Endothelial cell of umbilical vein (primary cell): Measurements from ENCODE around the gene GAPDH. TPM values are rescaled to one million over a fixed set of nuclear protein-coding genes. Genes with fewer than 3 reads are reported as not detected.

Experiments used
- BruUV-seq: library from RNA; stranded (reverse); fragments of 400-500 nt; replicated peaks from 2 replicates; lab custom pipeline; 2021; lab: Mats Ljungman, UMichigan
- CTCF ChIA-PET: fragments of 300-600, 350-600 bp; sonication (Branson Sonifier 250); formaldehyde crosslinking; loops from one replicate; lab custom pipeline; 2021; ENCODE audit warnings: antibody characterized with exemption, inconsistent platforms; lab: Charles Lee
- POLR2A ChIA-PET: fragments of 300-600, 350-600 bp; sonication (Branson Sonifier 250); formaldehyde crosslinking; loops from one replicate; lab custom pipeline; 2021; ENCODE audit warnings: antibody characterized with exemption, inconsistent platforms; lab: Charles Lee
- DNase-seq: peaks from one replicate; pipeline ENCODE4 v3.0.0-alpha.2; 2011; ENCODE audit warnings: low read depth, low spot score
- FAIRE-seq: peaks from 2 replicates; lab custom pipeline; 2011; peaks lifted over from hg19 to GRCh38; lab: Jason Lieb, UNC
- H2AFZ ChIP-seq: 2 replicates; pipeline ENCODE4 v1.6.0; 2012; ENCODE audit warnings: low read depth, low read length, control low read depth, inconsistent platforms
- H3K27ac ChIP-seq: 2 replicates; pipeline ENCODE4 v1.5.1; 2011; ENCODE audit warnings: low read depth, mild to moderate bottlenecking, control low read depth, low read length, moderate library complexity; ENCODE audit not compliant: insufficient read depth
- H3K27me3 ChIP-seq, 2 experiments: 2 replicates each; pipeline versions ENCODE4 v1.6.0 to v1.6.1; 2011; ENCODE audit warnings: low read length in 2 of 2, mixed read lengths in 1 of 2; ENCODE audit not compliant: control insufficient read depth in 2 of 2, insufficient read depth in 2 of 2
- H3K36me3 ChIP-seq, 2 experiments: 2 replicates in 1 of 2; 3 replicates in 1 of 2; pipeline ENCODE4 v1.5.1; 2011; ENCODE audit warnings: low read length in 2 of 2, mild to moderate bottlenecking in 1 of 2, moderate library complexity in 1 of 2; ENCODE audit not compliant: control insufficient read depth in 2 of 2, insufficient read depth in 2 of 2; ENCODE audit errors: extremely low read depth in 1 of 2
- H3K4me1 ChIP-seq: 3 replicates; pipeline ENCODE4 v1.5.1; 2011; ENCODE audit warnings: mild to moderate bottlenecking, low read length; ENCODE audit not compliant: control insufficient read depth, insufficient read depth; ENCODE audit errors: extremely low read depth
- H3K4me2 ChIP-seq: 2 replicates; pipeline ENCODE4 v1.6.1; 2011; ENCODE audit warnings: low read length, control low read depth, mixed read lengths; ENCODE audit not compliant: insufficient read depth
- H3K4me3 ChIP-seq, 3 experiments: fragments of 200-600 bp in 1 of 3; sonication (generic), shearing (Covaris generic) in 1 of 3; replicated peaks in 1 of 3; 2 replicates each; pipeline ENCODE4 v1.5.1; 2011 to 2016; ENCODE audit warnings: control low read depth in 3 of 3, low read length in 3 of 3, mild to moderate bottlenecking in 2 of 3, inconsistent platforms in 1 of 3, low read depth in 1 of 3, moderate library complexity in 1 of 3; ENCODE audit not compliant: insufficient read depth in 1 of 3
- H3K79me2 ChIP-seq: 2 replicates; pipeline ENCODE4 v1.6.0; 2012; ENCODE audit warnings: low read length, inconsistent platforms; ENCODE audit not compliant: control insufficient read depth, insufficient read depth
- H3K9ac ChIP-seq: replicated peaks from 2 replicates; pipeline ENCODE3; 2011; ENCODE audit warnings: low read length, control low read depth; ENCODE audit not compliant: insufficient read depth; ENCODE audit errors: extremely low read depth
- H3K9me1 ChIP-seq: replicated peaks from 3 replicates; pipeline ENCODE4 v1.6.0; 2011; ENCODE audit warnings: mild to moderate bottlenecking, low read length; ENCODE audit not compliant: control insufficient read depth, insufficient read depth; ENCODE audit errors: extremely low read depth
- H3K9me3 ChIP-seq: replicated peaks from 2 replicates; pipeline ENCODE4 v1.5.1; 2012; ENCODE audit warnings: low read length, inconsistent platforms; ENCODE audit not compliant: control insufficient read depth, insufficient read depth
- H4K20me1 ChIP-seq: replicated peaks from 2 replicates; pipeline ENCODE3; 2011; ENCODE audit warnings: mild to moderate bottlenecking, low read length; ENCODE audit not compliant: control insufficient read depth, insufficient read depth; ENCODE audit errors: extremely low read depth
- CTCF ChIP-seq, 2 donors: IDR thresholded peaks; 1 replicate in 1 of 2; 2 replicates in 1 of 2; pipeline ENCODE4 v1.5.1; 2011; ENCODE audit warnings: low read length in 2 of 2, mild to moderate bottlenecking in 2 of 2, moderate library complexity in 2 of 2, control low read depth in 1 of 2, inconsistent platforms in 1 of 2, low read depth in 1 of 2; ENCODE audit not compliant: insufficient read depth in 1 of 2; ENCODE audit errors: extremely low read depth in 1 of 2
- EZH2 ChIP-seq: IDR thresholded peaks from 2 replicates; pipeline ENCODE4 v1.6.1; 2012; ENCODE audit warnings: borderline replicate concordance, low read depth, mild to moderate bottlenecking, moderate library complexity, low read length, inconsistent platforms; ENCODE audit not compliant: severe bottlenecking
- FOS ChIP-seq: IDR thresholded peaks from 2 replicates; pipeline ENCODE4 v1.6.1; 2011; ENCODE audit warnings: mild to moderate bottlenecking, low read length, moderate library complexity, borderline replicate concordance; ENCODE audit not compliant: insufficient read depth
- GATA2 ChIP-seq: IDR thresholded peaks from 2 replicates; pipeline ENCODE4 v1.7.0; 2011; ENCODE audit warnings: low read depth, mild to moderate bottlenecking, moderate library complexity, mixed read lengths, low read length; ENCODE audit not compliant: insufficient read length, insufficient read depth
- JUN ChIP-seq: IDR thresholded peaks from 2 replicates; pipeline ENCODE4 v1.6.1; 2011; ENCODE audit warnings: borderline replicate concordance, low read depth; ENCODE audit not compliant: insufficient read length, insufficient read depth
- MAX ChIP-seq: IDR thresholded peaks from 2 replicates; pipeline ENCODE4 v1.6.1; 2011; ENCODE audit not compliant: insufficient read depth, insufficient read length
- MYC ChIP-seq: IDR thresholded peaks from one replicate; pipeline ENCODE4 v1.6.1; 2011; ENCODE audit warnings: mild to moderate bottlenecking, low read depth, low read length
- POLR2A ChIP-seq: IDR thresholded peaks from 2 replicates; pipeline ENCODE4 v1.6.1; 2012; ENCODE audit warnings: low read depth, mild to moderate bottlenecking, control low read depth, low read length
- POLR2AphosphoS5 ChIP-seq: IDR thresholded peaks from 2 replicates; pipeline ENCODE4 v1.6.1; 2012; ENCODE audit warnings: low read depth, mild to moderate bottlenecking, control low read depth, low read length, moderate library complexity; ENCODE audit not compliant: insufficient read depth
- dilution Hi-C: fragments of 300-500 bp; cut with MboI; formaldehyde crosslinking; loops from one replicate; pipeline ENCODE4 v1.15.0; 2019; ENCODE audit warnings: low sequenced_read_pairs; ENCODE audit not compliant: extremely low pct_ligation_motif_present
- intact Hi-C: fragments of 100-400 bp; cut with micrococcal nuclease; formaldehyde crosslinking; loops from one replicate; pipeline ENCODE4 v1.10.0; 2022
- polyA plus RNA-seq, 4 experiments: library from polyadenylated mRNA; depleted of rRNA in 3 of 4; stranded (reverse) in 3 of 4; unstranded in 1 of 4; fragments of >200 nt; gene quantifications; 2 replicates each; pipeline versions ENCODE4 v1.2.1 to v1.2.3, GENCODE V29; 2011 to 2012; ENCODE audit warnings: missing spikeins in 1 of 4
- total RNA-seq: library from RNA; stranded (reverse); gene quantifications from 2 replicates; pipeline ENCODE4 v1.2.3, GENCODE V29; 2021

GAPDH gene
- total and polyA plus RNA-seq, 2 donors (not counting 3 experiments of a cell fraction or from before 2014, with no cell fraction given), result 4,648 to 8,748 TPM

GRCh38 chr12:6488240-6488639, 46.1 kb upstream of the GAPDH start:
- no peak overlapping the region for H3K4me3 ChIP-seq
- peaks cover 9% of the 10 kb centered on the region for H3K79me2 ChIP-seq
- H2AFZ ChIP-seq, result no peak overlapping the region
- H3K27me3 ChIP-seq, result no peaks in the 10 kb centered on the region
- TF ChIP-seq EZH2, result no peak
- no peak for TF ChIP-seq JUN
- TF ChIP-seq POLR2AphosphoS5, result no peak
- no peak for TF ChIP-seq MAX
- TF ChIP-seq GATA2, result no peak
- no peak for TF ChIP-seq FOS
- TF ChIP-seq CTCF (IDR thresholded peaks at IDR 0.05; ENCODE audit: extremely low read depth in 1 of 2, insufficient read depth in 1 of 2, low read depth in 1 of 2, low read length in 2 of 2), result no peak
- TF ChIP-seq POLR2A, result no peak
- no peak for TF ChIP-seq MYC
- H3K27ac ChIP-seq, result no peak overlapping the region
- no peaks in the 10 kb centered on the region for H4K20me1 ChIP-seq
- H3K9ac ChIP-seq, result no peak overlapping the region
- no TSS peak for BruUV-seq
- dilution Hi-C loops, result no loop called here
- H3K9me1 ChIP-seq, result no peaks in the 10 kb centered on the region
- H3K4me1 ChIP-seq, result peaks cover 5% of the 10 kb centered on the region
- no peak overlapping the region for H3K4me2 ChIP-seq
- intact Hi-C loops, result no loop called here
- CTCF ChIA-PET, result interaction anchor here (1.6 to 2.0 kb wide), 2 partner anchors 22 to 23 kb away, joined by 4 to 7 read pairs; no protein-coding TSS in a partner anchor
- no peak for DNase-seq
- no peak for FAIRE-seq
- H3K36me3 ChIP-seq, result peaks cover 0 to 3% of the 10 kb centered on the region in 2 experiments
- H3K9me3 ChIP-seq, result no peaks in the 10 kb centered on the region
- POLR2A ChIA-PET, result interaction anchor here (0.9 kb wide), 1 partner anchor 29 kb away, joined by 3 read pairs; no protein-coding TSS in a partner anchor
